HL-60 (cell line): ENCODE data around the gene PAQR3.

Experiments
- DNase-seq, 2 experiments: peaks; one replicate each; pipeline ENCODE4 v3.0.0-alpha.2; 2010 to 2020; ENCODE audit warnings: low read depth in 1 of 2, low spot score in 1 of 2
- H3K27ac ChIP-seq: fragments of 250-450 bp; sonication (Bioruptor Pico); replicated peaks from 2 replicates; pipeline ENCODE4 v1.5.1; 2020; ENCODE audit warnings: mild to moderate bottlenecking, moderate library complexity
- H3K27me3 ChIP-seq: fragments of 250-450 bp; sonication (Bioruptor Pico); 2 replicates; pipeline ENCODE4 v1.5.1; 2021; ENCODE audit warnings: mild to moderate bottlenecking, moderate library complexity; ENCODE audit not compliant: insufficient read depth, poor library complexity, severe bottlenecking
- H3K4me3 ChIP-seq: replicated peaks from 2 replicates; pipeline ENCODE4 v1.5.1; 2011; ENCODE audit warnings: mild to moderate bottlenecking, control low read depth, low read length; ENCODE audit not compliant: insufficient read depth
- CTCF ChIP-seq: IDR thresholded peaks from one replicate; pipeline ENCODE4 v1.5.1; 2011; ENCODE audit warnings: low read length, control low read depth, inconsistent platforms; ENCODE audit not compliant: insufficient read depth
- GABPA ChIP-seq: IDR thresholded peaks from 2 replicates; pipeline ENCODE4 v1.6.1; 2012; ENCODE audit warnings: low read depth
- POLR2AphosphoS5 ChIP-seq: IDR thresholded peaks from 2 replicates; pipeline ENCODE4 v1.6.1; 2012; ENCODE audit warnings: low read depth
- SPI1 ChIP-seq: IDR thresholded peaks from 2 replicates; pipeline ENCODE4 v1.6.1; 2012; ENCODE audit warnings: low read depth, mild to moderate bottlenecking, borderline replicate concordance
- long read RNA-seq: library from polyadenylated mRNA; unstranded; transcript quantifications from one replicate; pipeline ENCODE4 v2.0.0, GENCODE V29; 2020
- TF ChIP-seq, protein P1 (sequence below): IDR thresholded peaks from 2 replicates; pipeline ENCODE4 v1.6.1; 2012; ENCODE audit warnings: low read depth; ENCODE audit not compliant: insufficient replicate concordance

The PAQR3 gene
- long read RNA-seq, full-length matches to known transcripts, result 2 of 12 reads
- long read RNA-seq, partial matches to known transcripts, result 2 of 12 reads
- long read RNA-seq, other reads (novel, unspliced or antisense), result 8 of 12 reads

DNA sequence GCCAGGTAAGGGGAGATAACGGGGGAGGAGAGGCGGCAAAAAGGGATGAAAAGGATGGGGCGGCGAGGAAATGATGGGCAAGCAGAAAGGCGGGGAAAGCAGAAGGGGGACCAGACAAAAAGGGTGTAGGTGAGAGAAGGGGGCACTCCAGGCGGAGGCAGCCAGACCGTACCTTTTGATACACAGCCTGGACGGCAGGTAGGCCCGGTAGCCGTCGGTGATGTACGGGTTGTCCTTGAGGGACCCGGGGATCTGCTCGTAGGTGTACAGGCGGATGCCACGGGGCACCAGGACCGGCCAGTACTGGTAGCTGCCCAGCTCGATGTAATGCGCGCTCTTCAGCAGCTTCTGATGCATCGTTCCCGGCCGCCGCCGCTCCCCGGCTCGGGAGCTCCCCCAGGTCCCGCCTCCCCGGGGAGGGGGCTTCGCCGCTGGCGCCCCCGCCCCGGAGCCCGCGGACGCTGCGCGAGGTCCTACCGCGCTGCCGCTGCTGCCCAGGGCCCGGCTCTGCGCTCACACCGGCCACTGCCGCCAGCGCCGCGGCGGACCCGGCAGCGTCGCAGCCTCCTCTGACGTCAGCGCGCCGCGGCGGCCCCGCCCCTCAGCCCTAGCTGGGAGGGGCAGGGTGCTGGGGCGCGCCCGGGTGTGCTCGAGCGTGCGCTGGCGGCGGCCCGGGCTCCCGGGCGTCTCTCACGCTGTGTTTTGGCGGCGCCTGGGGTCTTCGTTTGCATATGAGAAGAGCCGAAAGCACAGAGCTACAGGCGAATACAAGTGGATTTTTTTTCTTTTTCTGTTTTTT lies at the start of gene PAQR3:
PAQR3 (minus strand) TSS at position 571 of the 799 bp plus-strand sequence; CDS start at position 357, 214 bp downstream.
- Histone ChIP-seq H3K27me3 (no peaks in the 10 kb centered on the region), H3K4me3 (peak within 1 kb of the TSS; percentile 97), H3K27ac (peak within 1 kb of the TSS; percentile 68)
- peak; percentile 48 to 78 for DNase-seq
- TF ChIP-seq GABPA (no peak), POLR2AphosphoS5 (peak; percentile 40; the same call in 1 of the 2 replicates), CTCF (no peak)

- H3K4me3 ChIP-seq, result no peak overlapping the region
- no peak for DNase-seq
- TF ChIP-seq, protein P1, sequence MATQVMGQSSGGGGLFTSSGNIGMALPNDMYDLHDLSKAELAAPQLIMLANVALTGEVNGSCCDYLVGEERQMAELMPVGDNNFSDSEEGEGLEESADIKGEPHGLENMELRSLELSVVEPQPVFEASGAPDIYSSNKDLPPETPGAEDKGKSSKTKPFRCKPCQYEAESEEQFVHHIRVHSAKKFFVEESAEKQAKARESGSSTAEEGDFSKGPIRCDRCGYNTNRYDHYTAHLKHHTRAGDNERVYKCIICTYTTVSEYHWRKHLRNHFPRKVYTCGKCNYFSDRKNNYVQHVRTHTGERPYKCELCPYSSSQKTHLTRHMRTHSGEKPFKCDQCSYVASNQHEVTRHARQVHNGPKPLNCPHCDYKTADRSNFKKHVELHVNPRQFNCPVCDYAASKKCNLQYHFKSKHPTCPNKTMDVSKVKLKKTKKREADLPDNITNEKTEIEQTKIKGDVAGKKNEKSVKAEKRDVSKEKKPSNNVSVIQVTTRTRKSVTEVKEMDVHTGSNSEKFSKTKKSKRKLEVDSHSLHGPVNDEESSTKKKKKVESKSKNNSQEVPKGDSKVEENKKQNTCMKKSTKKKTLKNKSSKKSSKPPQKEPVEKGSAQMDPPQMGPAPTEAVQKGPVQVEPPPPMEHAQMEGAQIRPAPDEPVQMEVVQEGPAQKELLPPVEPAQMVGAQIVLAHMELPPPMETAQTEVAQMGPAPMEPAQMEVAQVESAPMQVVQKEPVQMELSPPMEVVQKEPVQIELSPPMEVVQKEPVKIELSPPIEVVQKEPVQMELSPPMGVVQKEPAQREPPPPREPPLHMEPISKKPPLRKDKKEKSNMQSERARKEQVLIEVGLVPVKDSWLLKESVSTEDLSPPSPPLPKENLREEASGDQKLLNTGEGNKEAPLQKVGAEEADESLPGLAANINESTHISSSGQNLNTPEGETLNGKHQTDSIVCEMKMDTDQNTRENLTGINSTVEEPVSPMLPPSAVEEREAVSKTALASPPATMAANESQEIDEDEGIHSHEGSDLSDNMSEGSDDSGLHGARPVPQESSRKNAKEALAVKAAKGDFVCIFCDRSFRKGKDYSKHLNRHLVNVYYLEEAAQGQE, result no peak
- TF ChIP-seq GABPA, result no peak
- TF ChIP-seq POLR2AphosphoS5, result no peak
- no peak for TF ChIP-seq CTCF
- TF ChIP-seq SPI1, result no peak
- no peak overlapping the region for H3K27ac ChIP-seq
- no peaks in the 10 kb centered on the region for H3K27me3 ChIP-seq
Measured at GRCh38 chr4:78987683-78988082, 48.4 kb upstream of the PAQR3 start.

DNA sequence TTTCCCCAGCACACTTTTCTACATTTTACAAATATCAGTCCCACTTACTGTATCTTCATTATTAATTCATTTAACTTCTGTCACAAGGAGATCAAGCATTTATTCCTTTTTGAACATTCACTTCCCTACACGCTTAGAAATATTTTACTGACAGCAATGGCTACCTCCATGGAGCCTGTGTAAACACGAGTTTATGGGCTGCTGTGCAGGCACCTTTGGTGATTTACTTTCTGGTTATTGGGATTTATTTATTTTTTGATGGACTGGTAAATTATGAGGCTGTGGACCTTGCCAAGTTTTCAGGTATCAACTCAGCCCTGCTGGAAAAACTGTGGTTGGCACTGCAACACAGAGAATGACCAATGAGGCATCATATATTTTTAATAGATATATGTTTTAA lies 45.4 kb upstream of the PAQR3 start:
- Histone ChIP-seq H3K27me3 (no peaks in the 10 kb centered on the region), H3K27ac (no peak overlapping the region), H3K4me3 (no peak overlapping the region)
- no peak for DNase-seq
- TF ChIP-seq POLR2AphosphoS5 (no peak), GABPA (no peak), CTCF (no peak), SPI1 (no peak)
- TF ChIP-seq, protein P1, result no peak
